ENCODE data around the gene MARCHF2. TPM values are rescaled to one million over a fixed set of nuclear protein-coding genes. Genes with fewer than 3 reads are reported as not detected.
A peak's percentile ranks its signal among the peaks of the same experiment; 100 is the strongest.

MARCHF2 gene
- total and polyA plus RNA-seq, 9 of the 15 experiments (the other 6 are each of a cell fraction or from before 2014, with no cell fraction given) = 0.39 to 6.4 (median 2.2) TPM

DNA sequence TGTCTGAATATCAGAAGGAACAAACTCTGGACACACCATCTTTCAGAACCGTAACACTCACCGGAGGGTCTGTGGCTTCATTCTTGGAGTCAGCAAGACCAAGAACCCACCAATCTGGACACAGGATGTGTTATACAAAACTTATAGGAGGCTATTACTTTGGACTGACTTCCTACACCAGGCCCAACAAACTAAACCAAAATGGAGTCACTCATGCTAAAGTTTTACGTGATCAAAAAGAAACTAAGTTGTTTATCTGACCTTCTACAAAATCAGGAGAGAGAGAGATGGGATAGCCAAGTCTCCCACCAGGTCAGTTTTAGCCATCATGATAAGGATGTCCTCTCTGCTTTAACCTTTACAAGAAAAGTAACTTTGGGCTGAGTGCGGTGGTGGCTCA, 26.1 kb upstream of the MARCHF2 start (continued):
- TF ChIP-seq CXXC5 (CRISPR knock-in tag; IDR thresholded peaks at IDR 0.05) (peak; percentile 68), PBX2 (CRISPR knock-in tag; IDR thresholded peaks at IDR 0.05; ENCODE audit: low read depth) (no peak), PBX2 (tag; conservative IDR thresholded peaks at IDR 0.05; ENCODE audit: low read depth) (0 out of 2 replicates have a peak, but pooled peaks have one; percentile 19), JUN (IDR thresholded peaks at IDR 0.05; ENCODE audit: borderline replicate concordance, low read depth, low read length) (no peak), JUN (CRISPR knock-in tag; IDR thresholded peaks at IDR 0.05; ENCODE audit: borderline replicate concordance) (no peak), ZNF316 (IDR thresholded peaks at IDR 0.05) (no peak), ZNF766 (CRISPR knock-in tag; conservative IDR thresholded peaks at IDR 0.05) (peak; percentile 39; the same call in 1 of the 2 replicates), STAT5B (CRISPR knock-in tag; IDR thresholded peaks at IDR 0.05) (peak; percentile 26; the same call in 1 of the 2 replicates), GABPA (tag; conservative IDR thresholded peaks at IDR 0.05; ENCODE audit: low read depth) (no peak), U2AF1 (optimal IDR thresholded peaks at IDR 0.05; ENCODE audit: low read depth, low read length) (no peak), ARID2 (IDR thresholded peaks at IDR 0.05) (no peak), BACH1 (tag; IDR thresholded peaks at IDR 0.05) (0 out of 2 replicates have a peak, but pooled peaks have one; percentile 49), TEAD2 (tag; IDR thresholded peaks at IDR 0.05) (peak; percentile 57; the same call in 1 of the 2 replicates), NFE2L1 (tag; IDR thresholded peaks at IDR 0.05; ENCODE audit: borderline replicate concordance, low read depth) (peak; percentile 25; the same call in 1 of the 2 replicates), U2AF2 (optimal IDR thresholded peaks at IDR 0.05; ENCODE audit: low read depth, low read length) (no peak)
- TF ChIP-seq, protein P1, sequence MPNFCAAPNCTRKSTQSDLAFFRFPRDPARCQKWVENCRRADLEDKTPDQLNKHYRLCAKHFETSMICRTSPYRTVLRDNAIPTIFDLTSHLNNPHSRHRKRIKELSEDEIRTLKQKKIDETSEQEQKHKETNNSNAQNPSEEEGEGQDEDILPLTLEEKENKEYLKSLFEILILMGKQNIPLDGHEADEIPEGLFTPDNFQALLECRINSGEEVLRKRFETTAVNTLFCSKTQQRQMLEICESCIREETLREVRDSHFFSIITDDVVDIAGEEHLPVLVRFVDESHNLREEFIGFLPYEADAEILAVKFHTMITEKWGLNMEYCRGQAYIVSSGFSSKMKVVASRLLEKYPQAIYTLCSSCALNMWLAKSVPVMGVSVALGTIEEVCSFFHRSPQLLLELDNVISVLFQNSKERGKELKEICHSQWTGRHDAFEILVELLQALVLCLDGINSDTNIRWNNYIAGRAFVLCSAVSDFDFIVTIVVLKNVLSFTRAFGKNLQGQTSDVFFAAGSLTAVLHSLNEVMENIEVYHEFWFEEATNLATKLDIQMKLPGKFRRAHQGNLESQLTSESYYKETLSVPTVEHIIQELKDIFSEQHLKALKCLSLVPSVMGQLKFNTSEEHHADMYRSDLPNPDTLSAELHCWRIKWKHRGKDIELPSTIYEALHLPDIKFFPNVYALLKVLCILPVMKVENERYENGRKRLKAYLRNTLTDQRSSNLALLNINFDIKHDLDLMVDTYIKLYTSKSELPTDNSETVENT (CRISPR knock-in tag; IDR thresholded peaks at IDR 0.05) = no peak
- TF ChIP-seq, protein P2, sequence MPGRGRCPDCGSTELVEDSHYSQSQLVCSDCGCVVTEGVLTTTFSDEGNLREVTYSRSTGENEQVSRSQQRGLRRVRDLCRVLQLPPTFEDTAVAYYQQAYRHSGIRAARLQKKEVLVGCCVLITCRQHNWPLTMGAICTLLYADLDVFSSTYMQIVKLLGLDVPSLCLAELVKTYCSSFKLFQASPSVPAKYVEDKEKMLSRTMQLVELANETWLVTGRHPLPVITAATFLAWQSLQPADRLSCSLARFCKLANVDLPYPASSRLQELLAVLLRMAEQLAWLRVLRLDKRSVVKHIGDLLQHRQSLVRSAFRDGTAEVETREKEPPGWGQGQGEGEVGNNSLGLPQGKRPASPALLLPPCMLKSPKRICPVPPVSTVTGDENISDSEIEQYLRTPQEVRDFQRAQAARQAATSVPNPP (IDR thresholded peaks at IDR 0.05; ENCODE audit: borderline replicate concordance, insufficient read depth, insufficient read length) = no peak
- TF ChIP-seq, protein P3, sequence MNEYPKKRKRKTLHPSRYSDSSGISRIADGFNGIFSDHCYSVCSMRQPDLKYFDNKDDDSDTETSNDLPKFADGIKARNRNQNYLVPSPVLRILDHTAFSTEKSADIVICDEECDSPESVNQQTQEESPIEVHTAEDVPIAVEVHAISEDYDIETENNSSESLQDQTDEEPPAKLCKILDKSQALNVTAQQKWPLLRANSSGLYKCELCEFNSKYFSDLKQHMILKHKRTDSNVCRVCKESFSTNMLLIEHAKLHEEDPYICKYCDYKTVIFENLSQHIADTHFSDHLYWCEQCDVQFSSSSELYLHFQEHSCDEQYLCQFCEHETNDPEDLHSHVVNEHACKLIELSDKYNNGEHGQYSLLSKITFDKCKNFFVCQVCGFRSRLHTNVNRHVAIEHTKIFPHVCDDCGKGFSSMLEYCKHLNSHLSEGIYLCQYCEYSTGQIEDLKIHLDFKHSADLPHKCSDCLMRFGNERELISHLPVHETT (CRISPR knock-in tag; conservative IDR thresholded peaks at IDR 0.05 in 1 of 2, IDR thresholded peaks at IDR 0.05 in 1 of 2) = peak in 1 of 2 experiments; percentile 56; a peak in 1 of 4 replicates
- TF ChIP-seq, protein P4, sequence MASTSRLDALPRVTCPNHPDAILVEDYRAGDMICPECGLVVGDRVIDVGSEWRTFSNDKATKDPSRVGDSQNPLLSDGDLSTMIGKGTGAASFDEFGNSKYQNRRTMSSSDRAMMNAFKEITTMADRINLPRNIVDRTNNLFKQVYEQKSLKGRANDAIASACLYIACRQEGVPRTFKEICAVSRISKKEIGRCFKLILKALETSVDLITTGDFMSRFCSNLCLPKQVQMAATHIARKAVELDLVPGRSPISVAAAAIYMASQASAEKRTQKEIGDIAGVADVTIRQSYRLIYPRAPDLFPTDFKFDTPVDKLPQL (IDR thresholded peaks at IDR 0.05; ENCODE audit: extremely low read depth, insufficient read length) = no peak
